SIG-M5 treated with dmso at 0.1 percent for 504 hours (cell line): ENCODE measurements around the gene SUPT5H.
A peak's percentile ranks its signal among the peaks of the same experiment; 100 is the strongest.

Experiments
- DNase-seq: peaks from one replicate; lab custom pipeline; 2025; ENCODE audit not compliant: unreplicated experiment; lab: John Stamatoyannopoulos, UW

SUPT5H gene

GRCh38 chr19:39409208-39410016 is 36.0 kb upstream of the SUPT5H start:
- peak; percentile 73 for DNase-seq

GRCh38 chr19:39410017-39410830 is 35.2 kb upstream of the SUPT5H start:
- peak; percentile 95 for DNase-seq

- DNase-seq = no peak
Measured at GRCh38 chr19:39410831-39411080, 34.6 kb upstream of the SUPT5H start.

- DNase-seq = peak; percentile 61
Measured at GRCh38 chr19:39411081-39411831, 34.1 kb upstream of the SUPT5H start.

- peak; percentile 87 for DNase-seq
Measured at GRCh38 chr19:39411832-39412099, 33.6 kb upstream of the SUPT5H start.

GRCh38 chr19:39412100-39412866 is 33.1 kb upstream of the SUPT5H start, which contains the start of gene PLEKHG2:
PLEKHG2 (plus strand) TSS chr19:39412669; CDS start chr19:39414087, 1,418 bp downstream.
- peak; percentile 98 for DNase-seq

- DNase-seq = no peak
Measured at GRCh38 chr19:39412867-39413271, 32.5 kb upstream of the SUPT5H start.

GRCh38 chr19:39413272-39413910 is 32.0 kb upstream of the SUPT5H start:
- no peak for DNase-seq

- no peak for DNase-seq
Measured at GRCh38 chr19:39413911-39414608, 31.3 kb upstream of the SUPT5H start.

- DNase-seq = no peak
Measured at GRCh38 chr19:39415111-39416046, 30.0 kb upstream of the SUPT5H start.

- no peak for DNase-seq
Measured at GRCh38 chr19:39416152-39417120, 28.9 kb upstream of the SUPT5H start.

GRCh38 chr19:39417463-39418181 is 27.8 kb upstream of the SUPT5H start:
- no peak for DNase-seq

- no peak for DNase-seq
Measured at GRCh38 chr19:39419003-39419402, 26.4 kb upstream of the SUPT5H start.

GRCh38 chr19:39420769-39421168 is 24.6 kb upstream of the SUPT5H start:
- DNase-seq = no peak

- no peak for DNase-seq
Measured at GRCh38 chr19:39422020-39422419, 23.4 kb upstream of the SUPT5H start.

GRCh38 chr19:39423258-39424086 is 21.9 kb upstream of the SUPT5H start:
- no peak for DNase-seq
